GF-D8 (cell line): ENCODE measurements around the gene AGFG1.
"Not testable (repeated sequence)": the region's sequence is repeated elsewhere in the genome, so short reads cannot be mapped to it uniquely, and the experiment has no call there.

Experiments
- DNase-seq: peaks from one replicate; lab custom pipeline; 2025; lab: John Stamatoyannopoulos, UW

The AGFG1 gene

DNA sequence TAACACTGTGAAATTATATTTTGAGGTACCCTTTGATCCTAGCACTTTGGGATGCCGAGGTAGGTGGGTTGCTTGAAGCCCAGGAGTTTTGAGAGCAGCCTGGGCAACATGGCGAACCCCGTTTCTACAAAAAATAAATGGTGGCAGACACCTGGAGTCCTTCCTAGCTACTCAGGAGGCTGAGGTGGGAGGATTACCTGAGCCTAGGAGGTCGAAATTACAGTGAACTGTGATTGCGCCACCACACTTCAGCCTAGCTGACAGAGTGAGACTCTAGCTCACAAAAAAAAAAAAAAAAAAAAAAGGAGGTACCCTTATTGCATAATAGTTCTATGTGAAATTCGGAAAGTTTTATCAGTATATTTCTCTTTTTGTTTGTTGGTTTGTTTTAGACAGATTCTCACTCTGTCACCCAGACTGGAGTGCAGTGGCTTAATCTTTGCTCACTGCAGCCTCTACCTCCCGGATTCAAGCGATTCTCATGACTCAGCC lies 67.6 kb downstream of the AGFG1 start:
- no peak for DNase-seq

DNA sequence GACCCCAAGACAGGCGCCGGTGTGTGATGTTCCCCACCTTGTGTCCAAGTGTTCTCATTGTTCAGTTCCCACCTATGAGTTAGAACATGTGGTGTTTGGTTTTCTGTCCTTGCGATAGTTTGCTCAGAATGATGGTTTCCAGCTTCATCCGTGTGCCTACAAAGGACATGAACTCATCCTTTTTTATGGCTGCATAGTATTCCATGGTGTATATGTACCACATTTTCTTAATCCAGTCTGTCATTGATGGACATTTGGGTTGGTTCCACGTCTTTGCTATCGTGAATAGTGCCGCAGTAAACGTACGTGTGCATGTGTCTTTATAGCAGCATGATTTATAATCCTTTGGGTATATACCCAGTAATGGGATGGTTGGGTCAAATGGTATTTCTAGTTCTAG lies 68.4 kb downstream of the AGFG1 start:
- DNase-seq, result not testable (repeated sequence)

DNA sequence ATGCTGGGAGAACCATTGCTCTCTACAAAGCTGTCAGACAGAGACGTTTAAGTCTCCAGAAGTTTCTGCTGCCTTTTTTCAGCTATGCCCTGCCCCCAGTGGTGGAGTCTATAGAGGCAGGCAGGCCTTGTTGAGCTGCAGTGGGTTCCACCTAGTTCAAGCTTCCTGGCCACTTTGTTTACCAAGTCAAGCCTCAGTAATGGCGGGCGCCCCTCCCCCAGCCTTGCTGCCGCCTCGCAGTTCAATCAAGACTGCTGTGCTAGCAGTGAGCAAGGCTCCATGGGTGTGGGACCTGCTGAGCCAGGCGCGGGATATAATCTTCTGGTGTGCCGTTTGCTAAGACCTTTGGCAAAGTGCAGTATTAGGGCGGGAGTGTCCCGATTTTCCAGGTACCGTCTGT lies 74.0 kb downstream of the AGFG1 start:
- no peak for DNase-seq

DNA sequence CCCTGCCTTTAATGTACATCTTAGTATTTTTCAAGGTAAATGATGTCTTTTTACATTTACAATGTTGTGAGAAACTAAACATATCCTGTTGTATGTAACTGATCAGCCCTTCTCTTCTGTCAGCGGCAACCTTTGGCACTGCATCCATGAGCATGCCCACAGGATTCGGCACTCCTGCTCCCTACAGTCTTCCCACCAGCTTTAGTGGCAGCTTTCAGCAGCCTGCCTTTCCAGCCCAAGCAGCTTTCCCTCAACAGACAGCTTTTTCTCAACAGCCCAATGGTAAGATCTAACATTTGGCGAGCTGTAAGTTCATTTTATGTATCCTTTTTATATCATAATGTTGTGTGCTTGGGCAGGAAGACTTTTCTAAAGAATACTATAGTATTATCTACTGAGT lies 79.9 kb downstream of the AGFG1 start:
- DNase-seq, result no peak

DNA sequence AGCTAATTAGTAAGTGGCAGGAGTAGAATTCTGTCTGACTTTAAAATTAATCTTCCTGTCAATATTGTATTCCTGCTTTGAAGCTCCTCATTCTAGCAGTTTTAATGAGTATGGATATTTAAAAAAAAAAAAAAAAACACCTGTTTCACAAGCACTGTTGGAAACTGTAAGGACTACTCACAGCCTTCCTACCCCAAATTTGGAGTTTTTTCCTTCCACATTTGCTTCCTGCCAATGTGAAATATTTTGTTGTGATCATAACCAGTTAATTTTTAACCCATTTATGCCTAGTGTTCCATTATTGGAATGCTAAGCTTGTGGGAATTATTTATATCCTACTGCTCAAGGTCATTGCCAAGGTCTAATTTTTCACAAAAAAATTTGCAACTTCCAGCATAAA lies 90.6 kb downstream of the AGFG1 start:
- no peak for DNase-seq

DNA sequence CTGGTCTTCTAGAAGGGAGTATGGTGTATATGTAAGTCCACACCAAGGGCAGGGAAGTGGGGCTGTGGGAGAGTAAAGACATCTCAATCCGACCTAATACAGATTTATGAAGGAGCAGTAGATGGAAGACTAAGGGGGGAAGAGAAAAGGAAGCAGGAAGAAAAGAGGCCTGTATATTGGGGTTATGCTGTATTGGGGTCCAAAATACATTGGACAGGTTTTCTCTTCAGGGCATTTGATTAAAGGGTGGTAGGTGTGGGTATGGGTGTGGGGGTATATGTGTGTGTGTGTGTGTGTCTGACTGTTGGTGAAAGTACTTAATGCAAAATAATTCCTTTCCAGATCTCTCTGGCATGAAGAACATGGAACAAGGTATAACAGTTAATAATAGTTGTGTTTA lies 93.1 kb downstream of the AGFG1 start:
- DNase-seq, result no peak

DNA sequence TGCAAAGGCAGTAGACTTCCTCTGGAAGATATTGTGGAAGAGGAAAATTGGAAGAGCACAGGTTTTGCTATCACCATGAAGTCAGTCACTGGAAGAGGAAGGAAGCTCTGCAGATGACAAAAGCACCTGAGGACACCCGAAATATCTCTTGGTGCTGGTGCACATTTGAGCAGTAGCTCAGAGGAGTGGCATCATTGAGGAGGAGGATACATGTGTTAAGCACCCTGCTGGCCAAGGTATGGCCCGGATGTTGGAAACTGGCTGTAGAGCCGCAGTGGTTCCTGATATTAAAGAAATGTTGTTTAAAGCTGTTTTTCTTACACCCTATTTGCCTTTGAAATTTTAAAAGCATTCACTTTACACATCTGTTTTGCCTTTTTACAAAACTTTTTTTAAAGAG lies 94.1 kb downstream of the AGFG1 start:
- no peak for DNase-seq

DNA sequence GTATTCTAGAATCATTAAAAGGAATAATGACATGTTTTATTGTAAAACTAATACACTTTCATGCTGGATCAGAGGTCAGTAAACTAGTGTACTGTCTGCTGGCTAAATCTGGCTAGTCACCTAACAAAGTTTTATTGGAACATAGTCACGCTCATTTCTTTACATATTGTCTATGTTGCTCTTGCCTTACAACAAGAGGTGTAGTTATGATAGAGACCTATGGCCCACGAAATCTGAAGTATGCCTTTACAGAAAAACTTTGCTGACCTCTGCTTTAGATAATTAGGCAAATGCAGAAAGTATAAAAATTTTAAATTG lies 96.9 kb downstream of the AGFG1 start:
- no peak for DNase-seq

DNA sequence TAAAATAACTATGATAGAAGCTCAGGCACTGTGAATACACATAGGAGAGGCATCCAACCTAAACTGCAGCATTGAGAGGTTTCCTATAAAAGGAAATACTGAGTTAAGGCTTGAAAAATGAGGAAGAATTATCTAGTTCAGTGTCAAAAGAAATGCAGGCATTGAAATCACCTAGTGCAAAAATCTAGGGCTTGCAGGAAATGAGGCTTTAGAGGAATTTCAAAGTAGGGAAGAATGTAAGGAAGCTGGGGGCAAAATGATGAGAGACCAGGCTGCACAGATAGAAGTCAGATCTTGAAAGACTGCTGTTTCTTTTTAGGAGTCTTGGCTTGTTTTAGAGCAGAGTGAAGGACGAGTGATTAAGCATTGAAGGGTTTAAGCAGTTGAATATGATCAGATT lies 98.7 kb downstream of the AGFG1 start:
- no peak for DNase-seq

DNA sequence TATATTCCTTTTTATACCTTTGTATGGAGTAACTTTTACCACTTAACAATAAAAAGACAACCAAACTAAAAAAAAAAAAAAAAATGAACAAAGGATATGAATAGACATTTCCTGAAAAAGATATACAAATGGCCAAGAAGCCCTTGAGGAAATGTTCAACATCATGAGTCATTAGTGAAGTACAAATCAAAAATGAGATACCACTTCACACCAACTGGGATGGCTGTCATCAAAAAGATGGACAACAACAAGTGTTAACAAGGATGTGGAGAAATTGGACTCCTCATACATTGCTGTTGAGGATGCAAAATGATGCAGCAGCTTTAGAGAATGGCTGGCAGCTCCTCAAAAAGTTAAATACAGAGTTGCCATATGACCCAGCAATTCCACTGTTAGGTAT lies 104.2 kb downstream of the AGFG1 start:
- no peak for DNase-seq

DNA sequence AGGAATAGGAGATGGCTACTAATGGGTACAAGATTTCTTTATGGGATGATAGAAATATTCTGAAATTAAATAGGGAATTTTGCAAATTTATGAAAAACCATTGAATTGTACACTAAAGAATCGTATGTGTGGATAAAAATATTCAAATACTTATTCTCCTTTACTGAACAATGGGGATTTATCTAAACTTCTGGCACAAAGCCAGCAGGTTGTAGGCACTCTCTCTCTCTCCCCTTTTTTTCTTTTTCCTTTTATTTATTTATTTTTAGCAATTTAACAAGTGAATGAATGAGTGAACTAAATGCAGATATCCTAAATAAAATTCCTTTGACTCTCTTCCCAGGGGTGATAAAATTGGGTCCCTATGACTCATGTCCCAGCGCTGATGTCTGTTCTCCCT lies 104.9 kb downstream of the AGFG1 start:
- DNase-seq, result no peak

DNA sequence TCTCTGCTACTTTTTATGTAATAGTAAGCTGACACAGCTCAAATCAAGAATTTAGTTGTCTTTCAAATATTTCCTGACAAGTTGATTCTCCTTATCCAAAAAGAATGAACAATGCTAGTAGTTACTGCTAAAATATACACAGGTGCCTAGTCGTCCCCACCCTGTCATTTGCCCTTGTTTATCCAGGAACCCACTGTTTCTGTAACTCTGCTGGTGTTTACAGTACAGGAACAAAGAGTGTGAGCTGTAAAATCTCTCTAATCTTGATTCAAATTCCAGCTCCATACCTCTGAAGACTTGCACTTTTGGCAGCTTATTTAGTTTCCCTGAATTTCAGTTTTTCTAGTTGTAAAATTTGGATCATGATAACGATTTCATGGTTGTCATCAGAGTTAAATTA lies 105.6 kb downstream of the AGFG1 start:
- no peak for DNase-seq

DNA sequence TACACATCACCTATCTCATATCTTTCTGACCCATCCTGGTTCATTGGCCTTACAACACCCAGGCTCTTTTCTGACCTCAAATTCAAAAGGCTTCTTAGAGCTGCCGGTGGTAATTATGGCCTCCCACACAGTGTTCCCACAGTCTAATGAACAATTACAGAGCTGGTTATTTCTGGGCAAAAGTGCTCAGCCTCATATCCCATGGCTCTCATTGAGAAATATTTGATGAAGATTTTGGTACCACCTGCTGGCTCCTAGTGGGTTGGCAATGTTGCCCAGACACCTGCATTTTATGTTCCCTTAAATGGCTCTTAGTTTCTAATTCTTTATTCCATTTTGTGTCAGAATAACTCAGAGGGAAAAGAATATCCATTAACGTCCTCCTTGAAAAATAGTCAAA lies 106.7 kb downstream of the AGFG1 start:
- no peak for DNase-seq

DNA sequence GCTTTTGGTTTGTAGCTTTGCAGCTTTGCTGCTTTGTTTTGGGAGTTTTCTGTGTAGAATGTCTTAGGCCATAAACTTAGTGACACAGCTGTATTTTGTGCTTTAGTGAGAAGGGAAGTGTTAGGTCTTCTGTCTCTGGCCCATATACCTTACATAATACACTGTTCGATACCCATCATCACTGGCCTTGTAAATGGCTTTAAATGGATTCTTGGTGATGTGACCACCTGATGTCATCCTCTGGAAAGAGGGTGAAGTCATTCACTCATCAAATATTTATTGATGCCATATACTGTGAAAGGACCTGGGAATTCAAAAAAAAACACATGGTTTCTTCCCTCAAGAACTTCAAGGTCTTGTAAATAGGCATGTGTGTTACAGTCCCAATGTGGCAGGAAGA lies 107.8 kb downstream of the AGFG1 start:
- DNase-seq, result no peak

DNA sequence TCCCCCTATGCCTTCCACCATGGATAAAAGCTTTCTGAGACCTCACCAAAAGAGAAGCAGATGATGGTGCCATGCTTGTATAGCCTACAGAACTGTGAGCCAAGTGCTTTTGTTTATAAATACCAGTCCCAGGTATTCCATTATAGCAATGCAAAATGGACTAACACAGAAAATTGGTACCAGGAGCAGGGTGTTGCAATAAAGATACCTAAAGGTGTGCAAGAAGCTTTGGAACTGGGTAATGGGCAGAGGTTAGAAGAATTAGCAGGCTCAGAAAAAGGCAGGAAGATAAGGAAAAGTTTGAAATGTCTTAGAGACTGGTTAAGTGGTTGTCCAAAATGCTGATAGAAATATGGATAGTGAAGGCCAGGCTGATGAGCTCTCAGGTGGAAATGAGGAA lies 110.4 kb downstream of the AGFG1 start:
- no peak for DNase-seq

DNA sequence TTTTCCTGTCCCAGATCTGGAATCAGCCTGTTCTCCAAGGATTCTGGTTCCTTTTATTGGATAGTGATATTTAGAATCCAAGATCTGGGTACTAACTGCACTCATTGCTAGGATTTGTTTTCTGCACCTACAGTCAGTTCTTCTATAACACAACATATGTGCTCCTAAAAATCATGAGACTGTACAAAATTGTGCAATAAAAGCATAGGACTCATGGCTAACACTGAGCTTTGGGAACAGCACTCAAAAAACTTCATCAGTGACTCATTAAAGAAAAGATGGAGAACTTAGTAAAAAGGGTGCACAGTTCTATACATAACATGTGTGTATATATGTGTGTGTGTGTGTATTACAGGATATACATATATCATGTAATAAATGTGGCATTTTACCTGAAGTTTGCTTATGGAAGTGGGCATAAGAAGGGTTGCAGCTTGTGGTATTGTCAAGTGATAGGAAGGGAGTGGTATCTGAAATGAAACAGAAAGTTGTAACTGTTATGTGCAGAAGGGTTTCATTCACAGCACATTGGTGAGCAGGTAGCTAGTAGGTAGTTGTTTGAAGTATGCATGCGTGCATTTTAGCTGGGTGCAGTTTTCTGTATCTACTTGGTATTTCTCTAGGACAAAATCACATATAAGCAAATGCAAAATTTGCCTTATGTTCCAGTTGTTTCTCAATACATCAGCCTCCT lies 120.9 kb downstream of the AGFG1 start:
- no peak for DNase-seq

DNA sequence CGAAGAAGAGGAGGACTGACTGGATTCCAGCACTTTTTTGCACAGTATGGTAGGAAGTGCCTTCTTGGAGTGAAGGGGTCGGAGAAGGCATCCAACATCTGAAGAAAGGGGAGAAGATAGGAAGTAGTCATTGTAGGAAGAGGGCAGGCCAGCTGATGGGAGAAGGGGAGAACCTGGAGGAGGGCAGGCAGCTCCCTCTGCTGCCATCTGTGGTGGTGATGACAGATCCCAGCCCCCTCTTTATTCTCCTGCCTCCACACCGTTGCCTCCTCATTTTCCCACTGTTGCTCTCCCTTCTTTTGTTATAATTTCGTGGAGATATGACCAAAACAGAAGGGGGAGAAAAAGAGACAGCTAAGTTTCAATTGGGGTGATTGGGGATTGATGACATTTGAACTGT lies 123.8 kb downstream of the AGFG1 start:
- DNase-seq, result no peak

DNA sequence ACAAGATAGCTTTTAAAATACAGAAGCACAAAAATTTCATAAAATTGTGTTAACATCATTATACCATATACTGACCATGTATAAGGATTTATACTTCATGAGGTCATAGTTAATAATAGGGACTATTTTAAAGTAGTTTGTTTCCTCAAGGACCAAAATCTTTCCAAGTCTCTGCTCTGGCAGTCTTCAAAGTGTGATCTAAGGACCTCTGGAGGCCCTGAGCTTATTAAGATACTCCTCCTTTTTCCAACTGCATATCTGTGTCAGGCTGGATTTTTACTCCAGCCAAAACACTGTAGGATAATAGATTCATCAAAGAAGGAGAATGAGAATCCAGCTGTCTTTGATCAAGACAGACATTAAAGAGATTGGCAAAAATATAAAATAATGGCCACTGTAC lies 125.1 kb downstream of the AGFG1 start:
- no peak for DNase-seq

DNA sequence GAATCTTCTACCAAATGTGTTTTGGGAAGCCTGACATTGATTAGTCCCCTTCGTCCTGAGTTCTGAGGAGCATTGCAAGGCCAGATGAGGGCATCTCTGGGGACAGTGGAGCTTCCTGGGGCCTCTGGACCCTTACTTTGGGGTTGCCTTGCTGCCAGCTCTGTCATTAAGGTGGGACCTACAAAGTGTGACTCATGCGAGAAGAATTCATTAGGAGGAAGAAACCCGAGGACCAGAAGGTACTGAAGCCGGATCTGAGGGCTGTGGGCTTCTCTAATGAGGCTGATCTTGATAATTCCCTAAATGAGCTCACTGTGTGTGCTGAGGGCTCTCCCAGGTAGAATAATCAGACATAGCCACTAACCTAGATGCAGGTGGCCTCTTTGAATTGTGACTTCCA lies 126.0 kb downstream of the AGFG1 start:
- no peak for DNase-seq

DNA sequence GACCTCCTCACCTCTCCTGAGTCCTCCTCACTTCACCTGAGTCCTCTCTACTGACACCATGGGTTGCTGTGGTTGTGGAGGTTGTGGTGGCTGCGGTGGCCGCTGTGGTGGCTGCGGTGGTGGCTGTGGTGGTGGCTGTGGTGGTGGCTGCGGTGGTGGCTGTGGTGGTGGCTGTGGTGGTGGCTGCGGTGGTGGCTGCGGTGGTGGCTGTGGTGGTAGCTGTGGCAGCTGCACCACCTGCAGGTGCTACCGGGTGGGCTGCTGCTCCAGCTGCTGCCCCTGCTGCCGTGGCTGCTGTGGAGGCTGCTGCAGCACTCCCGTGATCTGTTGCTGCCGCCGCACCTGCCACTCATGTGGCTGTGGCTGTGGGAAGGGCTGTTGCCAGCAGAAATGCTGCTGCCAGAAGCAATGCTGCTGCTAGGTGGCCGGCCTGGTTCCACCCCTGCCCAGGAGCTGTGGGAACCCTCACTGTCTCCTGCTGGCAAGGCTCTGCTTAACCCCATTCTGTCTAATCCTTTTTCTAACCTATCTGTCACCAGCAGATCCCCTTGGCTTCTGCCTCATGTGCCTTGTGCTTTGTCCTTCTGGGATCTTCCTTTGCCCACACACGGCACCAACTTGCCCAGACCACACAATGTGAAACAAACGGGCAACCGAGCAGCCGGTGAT lies 127.0 kb downstream of the AGFG1 start, which contains the start of gene SCYGR2:
SCYGR2 (plus strand) TSS at position 59 of the 669 bp plus-strand sequence; CDS start at position 59, 0 bp downstream.
- not testable (repeated sequence) for DNase-seq

DNA sequence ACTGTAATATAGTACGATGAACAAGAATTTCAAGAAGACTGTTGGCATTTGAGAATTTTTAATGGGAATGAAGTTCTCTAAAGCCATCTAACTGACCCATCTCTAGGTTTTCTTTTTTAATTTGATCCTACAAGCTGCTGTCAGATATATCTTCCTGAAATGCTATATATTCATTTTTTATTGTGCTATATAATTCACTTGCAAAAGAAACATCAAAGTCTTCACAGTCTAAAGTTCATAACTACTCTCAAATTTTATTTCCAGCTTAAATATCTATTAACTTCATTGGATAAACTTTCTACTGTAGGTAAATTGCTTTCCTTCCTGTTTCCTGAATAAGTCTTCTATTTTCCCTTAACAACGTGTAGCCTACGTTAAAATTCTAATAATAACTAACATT lies 130.4 kb downstream of the AGFG1 start:
- no peak for DNase-seq

DNA sequence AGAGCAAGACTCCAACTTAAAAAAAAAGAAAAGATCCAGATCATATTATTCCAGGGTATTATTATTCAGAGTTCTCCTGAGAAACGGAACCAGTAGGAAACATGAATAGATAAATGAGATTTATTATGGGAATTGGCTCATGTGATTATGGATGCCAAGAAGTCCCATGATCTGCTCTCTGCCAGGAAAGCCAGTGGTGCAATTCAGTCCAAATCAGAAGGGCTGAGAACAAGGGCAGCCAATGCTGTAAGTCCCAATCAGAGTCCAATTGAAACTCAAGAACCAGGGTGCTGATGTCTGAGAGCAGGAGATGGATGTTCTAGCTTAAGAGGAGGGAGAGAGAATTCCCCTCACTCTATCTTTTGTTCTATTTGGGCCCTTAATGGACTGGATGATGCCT lies 134.5 kb downstream of the AGFG1 start:
- DNase-seq, result no peak

DNA sequence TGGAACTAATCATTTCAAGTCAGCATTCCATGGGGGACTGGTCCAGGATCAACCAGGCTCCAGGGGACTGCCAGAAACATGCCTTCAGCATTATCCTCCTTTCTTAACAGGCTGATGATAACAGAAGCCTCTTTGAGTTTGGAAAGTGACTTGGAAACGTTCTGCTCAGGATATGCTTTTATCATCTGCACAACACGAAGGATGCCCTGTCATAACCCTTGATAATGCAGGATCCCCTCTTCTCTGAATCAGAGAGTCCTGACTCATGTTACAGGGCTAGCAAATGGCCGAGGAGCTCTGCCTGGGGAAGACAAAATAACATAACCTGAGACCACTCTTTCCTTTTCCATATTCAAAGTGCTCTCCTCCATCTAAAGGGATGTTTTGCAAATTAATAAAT lies 136.0 kb downstream of the AGFG1 start:
- DNase-seq, result no peak
